NCI-H2227 (cell line): ENCODE data around the gene DSC3.

Source experiments
- DNase-seq: peaks from one replicate; lab custom pipeline; 2025; ENCODE audit not compliant: unreplicated experiment; lab: John Stamatoyannopoulos, UW

DSC3 gene

GRCh38 chr18:31042406-31043181, at the start of gene DSC3:
DSC3 (minus strand) TSS chr18:31042742; CDS start chr18:31042660, 82 bp downstream.
- DNase-seq, result no peak

- no peak for DNase-seq
Observed at GRCh38 chr18:31091350-31091749, 48.8 kb upstream of the DSC3 start.

- no peak for DNase-seq
Observed at GRCh38 chr18:31088532-31088931, 46.0 kb upstream of the DSC3 start.

- no peak for DNase-seq
Observed at GRCh38 chr18:31079973-31080372, 37.4 kb upstream of the DSC3 start.

GRCh38 chr18:31077878-31078277, 35.3 kb upstream of the DSC3 start:
- no peak for DNase-seq

GRCh38 chr18:31072175-31072574, 29.6 kb upstream of the DSC3 start:
- no peak for DNase-seq

DNA sequence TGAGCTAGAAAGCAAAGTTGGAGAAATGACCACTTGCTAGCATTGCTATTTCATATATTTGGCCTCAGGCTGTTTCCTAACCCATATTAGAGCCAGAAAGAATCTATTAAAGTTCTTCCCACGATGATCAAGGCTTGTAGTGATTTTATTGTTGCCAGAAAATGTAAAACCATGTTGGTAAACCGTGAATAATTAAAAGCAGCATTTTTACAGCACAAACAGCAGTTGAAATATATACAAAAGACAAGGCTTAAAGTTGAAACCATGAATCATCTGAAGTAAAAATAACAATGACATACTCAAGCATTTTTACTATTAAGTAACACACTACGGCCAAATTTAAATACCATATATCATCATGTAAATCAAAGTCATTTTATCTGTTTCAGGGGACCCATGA, 27.7 kb upstream of the DSC3 start:
- no peak for DNase-seq

GRCh38 chr18:31066266-31066665, 23.7 kb upstream of the DSC3 start:
- DNase-seq, result no peak

DNA sequence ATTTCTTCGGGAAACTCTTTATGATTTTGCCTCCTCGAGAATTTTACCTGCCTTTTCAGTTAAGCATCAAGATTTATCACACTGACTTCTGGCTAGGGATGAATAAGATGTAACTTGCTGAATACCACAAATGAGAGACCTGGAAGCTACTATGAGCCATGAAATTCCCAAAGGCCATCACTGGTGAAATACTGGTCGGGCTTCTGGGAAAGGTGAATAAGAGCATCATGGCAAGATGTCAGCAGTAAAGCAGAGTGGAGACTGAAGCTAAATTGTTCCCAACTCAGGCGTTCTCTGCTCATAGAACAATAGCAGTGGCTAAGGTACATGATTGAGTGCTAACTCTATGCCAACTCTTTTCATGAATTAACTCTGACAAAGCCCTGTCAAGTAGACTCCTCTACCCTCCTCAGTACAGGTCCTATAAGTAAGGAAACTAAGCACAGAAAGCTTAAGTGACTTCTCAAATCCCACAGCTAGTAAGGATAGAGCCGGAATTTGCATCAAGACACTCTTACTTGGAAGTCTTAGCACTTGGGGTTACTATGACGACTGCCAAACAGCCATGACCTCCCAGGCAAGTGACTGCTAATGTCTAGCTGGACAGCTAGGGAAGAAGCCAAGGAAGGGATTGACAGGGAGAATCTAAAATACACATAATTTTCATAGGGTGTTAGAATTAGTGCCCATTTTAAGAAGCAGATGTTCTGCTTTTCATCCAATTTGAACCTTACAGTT, 22.7 kb upstream of the DSC3 start:
- DNase-seq, result no peak

- no peak for DNase-seq
Observed at GRCh38 chr18:31064130-31064529, 21.6 kb upstream of the DSC3 start.

GRCh38 chr18:31061945-31062344, 19.4 kb upstream of the DSC3 start:
- DNase-seq, result no peak

DNA sequence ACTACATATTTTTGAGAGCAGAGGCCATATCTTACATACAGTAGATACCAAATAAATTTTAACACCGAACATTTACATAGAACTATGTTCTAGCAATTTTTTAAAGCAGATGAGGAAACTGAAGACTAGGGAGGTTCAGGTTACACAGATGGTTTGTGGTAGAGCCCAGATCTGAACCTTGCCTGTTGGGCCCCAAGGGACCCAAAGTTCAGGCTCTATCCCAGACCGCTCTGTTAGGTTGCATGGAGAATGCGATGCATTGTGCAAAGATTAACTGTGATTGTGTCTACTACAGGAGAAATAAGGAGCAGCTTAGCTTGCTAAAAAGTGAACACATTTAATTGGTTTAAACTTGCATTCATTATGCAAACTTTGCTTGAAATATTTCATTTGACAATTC, 16.4 kb upstream of the DSC3 start:
- no peak for DNase-seq

DNA sequence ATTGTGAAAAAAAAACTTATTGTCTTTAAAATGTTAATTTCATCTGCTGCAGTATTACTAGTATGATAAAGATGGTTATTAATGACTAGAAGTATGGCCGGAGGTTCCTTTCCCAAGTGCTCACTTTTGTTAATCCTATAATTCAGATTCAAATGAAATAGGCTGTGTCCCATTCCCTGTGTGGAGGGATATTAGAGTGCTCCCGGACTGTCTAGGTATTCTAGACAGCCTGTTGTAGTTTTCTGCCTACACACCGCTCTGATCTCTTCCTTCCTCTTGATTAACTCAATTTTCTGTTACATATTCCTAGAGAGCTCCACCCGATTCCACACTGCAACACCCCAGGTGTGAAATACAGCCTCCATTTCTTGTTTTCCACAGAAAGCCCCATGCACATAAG, 15.4 kb upstream of the DSC3 start:
- no peak for DNase-seq

- no peak for DNase-seq
Observed at GRCh38 chr18:31057051-31057450, 14.5 kb upstream of the DSC3 start.

- DNase-seq, result no peak
Observed at GRCh38 chr18:31056296-31056695, 13.8 kb upstream of the DSC3 start.

- no peak for DNase-seq
Observed at GRCh38 chr18:31050635-31051034, 8.1 kb upstream of the DSC3 start.

DNA sequence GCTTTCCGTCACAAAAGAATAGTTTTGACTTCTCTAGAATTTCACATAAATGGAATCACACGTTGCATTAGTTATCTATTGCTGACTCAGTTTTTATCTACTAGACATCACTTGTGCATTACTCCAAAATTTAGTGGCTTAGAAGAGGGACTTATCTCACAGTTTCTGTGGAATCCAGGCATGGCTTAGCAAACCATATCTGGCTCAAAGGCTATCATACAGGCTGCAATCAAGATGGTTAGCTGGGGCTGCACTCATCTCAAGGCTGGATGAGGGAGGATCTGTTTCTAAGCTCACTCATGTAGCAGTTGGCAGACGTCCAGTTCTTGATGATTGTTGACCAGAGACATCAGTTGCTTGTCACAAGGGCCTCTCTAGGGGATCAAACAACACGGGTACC, 6.6 kb upstream of the DSC3 start:
- DNase-seq, result no peak

DNA sequence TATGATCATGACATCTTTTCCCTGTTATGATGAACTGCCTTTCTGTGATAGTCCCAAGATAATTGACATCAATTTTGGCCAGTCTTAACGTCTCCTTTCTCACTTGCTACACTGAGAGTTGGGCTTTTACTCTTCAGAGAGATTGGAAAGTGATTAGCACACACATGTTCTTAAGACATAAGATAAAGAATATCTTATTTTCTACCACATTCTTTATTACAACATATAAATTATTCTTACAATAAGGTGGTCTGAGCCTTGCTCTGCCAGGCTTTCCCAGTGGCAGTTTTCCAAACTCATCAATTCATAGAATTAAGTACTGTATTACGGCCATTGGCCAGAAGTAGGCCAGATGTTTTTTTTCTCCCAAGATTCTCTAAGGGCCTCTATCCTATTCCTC, 5.7 kb upstream of the DSC3 start:
- DNase-seq, result no peak

DNA sequence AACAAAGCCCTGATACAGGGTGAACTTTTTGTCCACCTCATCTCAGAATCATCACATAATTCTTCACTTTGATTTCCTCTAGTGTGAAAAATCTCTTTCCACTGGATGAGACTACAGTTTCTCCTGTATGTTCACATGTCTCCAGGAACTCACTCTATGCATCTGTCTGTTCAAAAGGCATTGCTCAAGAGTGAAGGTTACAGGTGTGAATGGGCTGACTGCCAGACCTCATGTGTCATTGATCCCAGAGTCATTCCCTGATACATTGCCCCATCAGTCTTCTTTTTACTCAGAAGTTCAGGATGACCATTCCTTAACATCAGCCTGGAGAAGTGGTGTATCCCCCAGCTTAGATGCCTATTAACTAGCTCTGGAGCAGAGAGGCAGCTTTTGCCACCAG, 4.4 kb upstream of the DSC3 start:
- DNase-seq, result no peak

DNA sequence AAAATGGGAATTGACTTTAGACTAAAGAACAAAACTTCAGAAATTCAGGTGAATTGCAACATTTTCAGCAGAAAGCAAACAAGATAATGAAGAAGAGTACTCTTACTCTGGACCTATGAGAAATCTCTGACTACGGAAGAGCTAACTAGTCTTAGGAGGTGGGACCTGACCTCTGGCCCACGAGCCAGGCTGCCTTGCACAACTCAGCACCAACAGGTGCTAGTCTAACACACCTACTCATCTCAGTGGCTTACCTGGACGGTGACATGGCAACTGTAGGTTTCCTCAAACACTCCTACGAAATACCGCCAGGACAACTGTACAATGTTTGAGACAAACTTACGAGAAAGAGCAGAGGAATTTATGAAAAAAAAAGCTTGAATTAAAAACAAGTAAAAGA, 3.1 kb upstream of the DSC3 start:
- no peak for DNase-seq

- DNase-seq, result no peak
Observed at GRCh38 chr18:31044926-31045325, 2.4 kb upstream of the DSC3 start.

GRCh38 chr18:31043709-31044108, 1.2 kb upstream of the DSC3 start:
- no peak for DNase-seq

- no peak for DNase-seq
Observed at GRCh38 chr18:31042084-31042405, 497 bp downstream of the DSC3 start.
